NCI-H1048 (cell line): Measurements from ENCODE around the gene RBM10.
"Not testable (repeated sequence)": the region's sequence is repeated elsewhere in the genome, so short reads cannot be mapped to it uniquely, and the experiment has no call there.

Experiments used
- DNase-seq: peaks from one replicate; lab custom pipeline; 2025; lab: John Stamatoyannopoulos, UW

RBM10 gene

GRCh38 chrX:47144626-47145394, at the start of gene RBM10, which contains the start of gene NDUFB11:
Gene RBM10 (plus strand): TSS chrX:47145221. CDS start chrX:47147482, 2,261 bp downstream.
Gene NDUFB11 (minus strand): TSS chrX:47144702. CDS start chrX:47144679, 23 bp downstream.
- peak; percentile 73 for DNase-seq

- DNase-seq = no peak
Observed at GRCh38 chrX:47097018-47097417, 48.0 kb upstream of the RBM10 start.

- DNase-seq = no peak
Observed at GRCh38 chrX:47098338-47099094, 46.5 kb upstream of the RBM10 start.

- DNase-seq = no peak
Observed at GRCh38 chrX:47101206-47101605, 43.8 kb upstream of the RBM10 start.

- DNase-seq = not testable (repeated sequence)
Observed at GRCh38 chrX:47110936-47111615, 33.9 kb upstream of the RBM10 start.

- no peak for DNase-seq
Observed at GRCh38 chrX:47112316-47112954, 32.6 kb upstream of the RBM10 start.

- not testable (repeated sequence) for DNase-seq
Observed at GRCh38 chrX:47116551-47117110, 28.4 kb upstream of the RBM10 start.

- not testable (repeated sequence) for DNase-seq
Observed at GRCh38 chrX:47124466-47124865, 20.6 kb upstream of the RBM10 start.

GRCh38 chrX:47129157-47129898, 15.7 kb upstream of the RBM10 start:
- DNase-seq = peak; percentile 57

GRCh38 chrX:47129899-47130358, 15.1 kb upstream of the RBM10 start:
- DNase-seq = no peak

- no peak for DNase-seq
Observed at GRCh38 chrX:47133493-47133892, 11.5 kb upstream of the RBM10 start.

- not testable (repeated sequence) for DNase-seq
Observed at GRCh38 chrX:47135650-47136049, 9.4 kb upstream of the RBM10 start.

GRCh38 chrX:47138171-47138570, 6.8 kb upstream of the RBM10 start:
- DNase-seq = no peak

- DNase-seq = no peak
Observed at GRCh38 chrX:47143894-47144625, 961 bp upstream of the RBM10 start.

GRCh38 chrX:47145395-47146120, 537 bp downstream of the RBM10 start:
- no peak for DNase-seq

- DNase-seq = no peak
Observed at GRCh38 chrX:47146121-47146935, 1.3 kb downstream of the RBM10 start.

- DNase-seq = no peak
Observed at GRCh38 chrX:47146936-47147859, 2.2 kb downstream of the RBM10 start.
